Natural killer cell (primary cell): Measurements from ENCODE around the gene ADAM22. TPM values are rescaled to one million over a fixed set of nuclear protein-coding genes. Genes with fewer than 3 reads are reported as not detected.
A peak's percentile ranks its signal among the peaks of the same experiment; 100 is the strongest.

Source experiments
- ATAC-seq, 3 donors: fragments of 150-1000 bp in 2 of 3; fragments of 200-7000 bp in 1 of 3; cut with Tn5 transposase; 1 replicate in 1 of 3; 2 replicates in 2 of 3; pipeline ENCODE4 v1.10.0; 2021; ENCODE audit warnings: mild to moderate bottlenecking in 2 of 3, moderate library complexity in 2 of 3
- DNase-seq, 2 donors: peaks; one replicate each; pipeline versions ENCODE4 v3.0.0 to v3.0.0-alpha.2; 2013 to 2021; ENCODE audit warnings: mixed read lengths in 1 of 2
- H3K27ac ChIP-seq: one replicate; pipeline ENCODE4 v1.5.1; 2013; ENCODE audit warnings: mild to moderate bottlenecking, low read length
- H3K27me3 ChIP-seq: one replicate; pipeline ENCODE4 v1.6.1; 2013; ENCODE audit warnings: low read length; ENCODE audit not compliant: control insufficient read depth, insufficient read depth
- H3K36me3 ChIP-seq: one replicate; pipeline ENCODE4 v1.6.1; 2013; ENCODE audit warnings: low read length; ENCODE audit not compliant: control insufficient read depth, insufficient read depth
- H3K4me1 ChIP-seq: one replicate; pipeline ENCODE4 v1.6.1; 2013; ENCODE audit warnings: low read length; ENCODE audit not compliant: control insufficient read depth, insufficient read depth
- H3K4me3 ChIP-seq: one replicate; pipeline ENCODE4 v1.5.1; 2013; ENCODE audit warnings: low read length
- H3K9me3 ChIP-seq: one replicate; pipeline ENCODE4 v1.6.1; 2013; ENCODE audit warnings: low read length; ENCODE audit not compliant: control insufficient read depth, insufficient read depth
- H3K27ac Mint-ChIP-seq, 2 donors: one replicate each; pipeline ENCODE4 v1.8.0; 2022; ENCODE audit warnings: mild to moderate bottlenecking in 2 of 2, mixed read lengths in 2 of 2, moderate library complexity in 1 of 2
- H3K27me3 Mint-ChIP-seq, 2 donors: one replicate each; pipeline ENCODE4 v1.8.0; 2022; ENCODE audit warnings: low read depth in 2 of 2, mixed read lengths in 2 of 2
- H3K36me3 Mint-ChIP-seq: one replicate; pipeline ENCODE4 v1.8.0; 2022; ENCODE audit warnings: mixed read lengths
- H3K4me1 Mint-ChIP-seq, 2 donors: one replicate each; pipeline ENCODE4 v1.8.0; 2022; ENCODE audit warnings: mixed read lengths in 2 of 2
- H3K4me3 Mint-ChIP-seq: one replicate; pipeline ENCODE4 v1.8.0; 2022; ENCODE audit warnings: mild to moderate bottlenecking, moderate library complexity, mixed read lengths
- H3K9me3 Mint-ChIP-seq, 2 donors: one replicate each; pipeline ENCODE4 v1.8.0; 2022; ENCODE audit warnings: mixed read lengths in 2 of 2
- WGBS: methylation state at CpG from one replicate; pipeline ENCODE4 v1.1.7; 2013; ENCODE audit warnings: missing lambda C conversion rate; ENCODE audit not compliant: insufficient coverage; 5-methylcytosine and 5-hydroxymethylcytosine counted together
- intact Hi-C: fragments of 100-400 bp; cut with micrococcal nuclease; formaldehyde crosslinking; loops from one replicate; pipeline ENCODE4 v1.14.2; 2022
- total RNA-seq, 4 donors: library from RNA; stranded (reverse); fragments of 120-200 nt in 1 of 4; gene quantifications; one replicate each; pipeline versions ENCODE4 v1.2.3 to v1.2.4, GENCODE V29; 2013 to 2022
- TF ChIP-seq, protein P1 (sequence below): fragments of 200-600 bp; IDR thresholded peaks from one replicate; pipeline ENCODE4 v1.8.0; 2022; ENCODE audit warnings: antibody characterized with exemption

The ADAM22 gene
- total RNA-seq, 3 donors from 2014 or later (not counting 1 experiment from before 2014, with no cell fraction given): 3.0 to 5.4 (median 3.7) TPM

DNA sequence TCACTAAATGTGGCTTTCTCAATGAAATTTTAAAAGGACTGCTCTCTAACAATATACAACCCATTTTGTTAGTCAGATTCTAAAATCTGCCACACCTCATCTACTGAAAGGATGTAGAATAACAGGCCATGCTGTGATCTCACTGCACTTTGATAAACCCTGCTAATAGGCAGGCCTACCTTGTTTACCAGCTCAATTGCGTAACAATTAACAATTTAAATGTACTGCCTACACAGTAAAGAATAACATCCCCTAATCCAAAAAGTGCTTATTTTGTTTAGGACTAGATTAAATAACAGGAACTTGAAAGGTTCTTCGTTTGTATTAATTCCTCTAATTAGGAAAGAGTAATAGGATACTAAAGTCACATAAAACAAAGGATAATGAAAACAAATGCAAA, 281.2 kb downstream of the ADAM22 start:
- no peak overlapping the region for H3K4me3 ChIP-seq
- Mint-ChIP-seq H3K36me3 (peaks cover 11% of the 10 kb centered on the region), H3K27me3 (no peaks in the 10 kb centered on the region), H3K27ac (peak overlapping the region in 1 of 2 donors; percentile 27), H3K4me1 (peaks cover 38 to 46% of the 10 kb centered on the region in 2 donors), H3K4me3 (no peak overlapping the region), H3K9me3 (no peaks in the 10 kb centered on the region)
- no peaks in the 10 kb centered on the region for H3K27me3 ChIP-seq
- TF ChIP-seq, protein P1, sequence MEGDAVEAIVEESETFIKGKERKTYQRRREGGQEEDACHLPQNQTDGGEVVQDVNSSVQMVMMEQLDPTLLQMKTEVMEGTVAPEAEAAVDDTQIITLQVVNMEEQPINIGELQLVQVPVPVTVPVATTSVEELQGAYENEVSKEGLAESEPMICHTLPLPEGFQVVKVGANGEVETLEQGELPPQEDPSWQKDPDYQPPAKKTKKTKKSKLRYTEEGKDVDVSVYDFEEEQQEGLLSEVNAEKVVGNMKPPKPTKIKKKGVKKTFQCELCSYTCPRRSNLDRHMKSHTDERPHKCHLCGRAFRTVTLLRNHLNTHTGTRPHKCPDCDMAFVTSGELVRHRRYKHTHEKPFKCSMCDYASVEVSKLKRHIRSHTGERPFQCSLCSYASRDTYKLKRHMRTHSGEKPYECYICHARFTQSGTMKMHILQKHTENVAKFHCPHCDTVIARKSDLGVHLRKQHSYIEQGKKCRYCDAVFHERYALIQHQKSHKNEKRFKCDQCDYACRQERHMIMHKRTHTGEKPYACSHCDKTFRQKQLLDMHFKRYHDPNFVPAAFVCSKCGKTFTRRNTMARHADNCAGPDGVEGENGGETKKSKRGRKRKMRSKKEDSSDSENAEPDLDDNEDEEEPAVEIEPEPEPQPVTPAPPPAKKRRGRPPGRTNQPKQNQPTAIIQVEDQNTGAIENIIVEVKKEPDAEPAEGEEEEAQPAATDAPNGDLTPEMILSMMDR: no peak
- no peak overlapping the region for H3K27ac ChIP-seq
- no peaks in the 10 kb centered on the region for H3K9me3 ChIP-seq
- DNase-seq: no peak
- WGBS: no CpG with 5 or more reads among the region's 2 CpGs
- no peak for ATAC-seq
- peaks cover 3% of the 10 kb centered on the region for H3K4me1 ChIP-seq
- intact Hi-C loops: loop anchor here (5.0 kb wide), 1 partner anchor 338 kb away; the partner anchor contains the start of genes DBF4 and SLC25A40
- peaks cover 45% of the 10 kb centered on the region for H3K36me3 ChIP-seq

DNA sequence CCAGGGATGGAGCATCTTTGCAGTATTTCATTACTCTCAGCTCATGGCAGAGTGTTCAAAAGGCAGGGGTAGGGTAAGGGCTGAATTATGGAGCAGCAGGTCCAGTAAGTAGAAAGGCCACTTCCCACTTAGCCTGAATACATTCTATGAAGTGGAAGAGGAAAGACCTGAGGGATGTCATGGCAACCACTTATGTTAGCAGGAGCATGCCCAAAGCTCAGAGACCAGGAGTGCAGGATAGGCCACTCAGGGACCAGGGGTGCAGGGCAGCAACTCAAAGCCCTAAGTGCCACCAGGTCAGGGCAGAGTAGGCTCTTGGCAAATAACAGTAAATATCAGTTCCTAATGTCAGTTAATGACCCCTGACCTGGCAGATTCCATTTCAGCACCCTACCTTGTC, 282.2 kb downstream of the ADAM22 start:
- peaks cover 43% of the 10 kb centered on the region for H3K36me3 ChIP-seq
- no peaks in the 10 kb centered on the region for H3K9me3 ChIP-seq
- H3K4me3 ChIP-seq: no peak overlapping the region
- Mint-ChIP-seq H3K4me1 (peaks cover 47 to 56% of the 10 kb centered on the region in 2 donors), H3K4me3 (no peak overlapping the region), H3K27ac (peak overlapping the region in 1 of 2 donors; percentile 9), H3K27me3 (no peaks in the 10 kb centered on the region), H3K36me3 (peaks cover 11% of the 10 kb centered on the region), H3K9me3 (no peaks in the 10 kb centered on the region)
- ATAC-seq (no peak), DNase-seq (no peak)
- intact Hi-C loops: loop anchor here (5.0 kb wide), 1 partner anchor 339 kb away; the partner anchor contains the start of genes DBF4 and SLC25A40
- TF ChIP-seq, protein P1: no peak
- no peak overlapping the region for H3K27ac ChIP-seq
- H3K4me1 ChIP-seq: peaks cover 9% of the 10 kb centered on the region
- H3K27me3 ChIP-seq: no peaks in the 10 kb centered on the region

DNA sequence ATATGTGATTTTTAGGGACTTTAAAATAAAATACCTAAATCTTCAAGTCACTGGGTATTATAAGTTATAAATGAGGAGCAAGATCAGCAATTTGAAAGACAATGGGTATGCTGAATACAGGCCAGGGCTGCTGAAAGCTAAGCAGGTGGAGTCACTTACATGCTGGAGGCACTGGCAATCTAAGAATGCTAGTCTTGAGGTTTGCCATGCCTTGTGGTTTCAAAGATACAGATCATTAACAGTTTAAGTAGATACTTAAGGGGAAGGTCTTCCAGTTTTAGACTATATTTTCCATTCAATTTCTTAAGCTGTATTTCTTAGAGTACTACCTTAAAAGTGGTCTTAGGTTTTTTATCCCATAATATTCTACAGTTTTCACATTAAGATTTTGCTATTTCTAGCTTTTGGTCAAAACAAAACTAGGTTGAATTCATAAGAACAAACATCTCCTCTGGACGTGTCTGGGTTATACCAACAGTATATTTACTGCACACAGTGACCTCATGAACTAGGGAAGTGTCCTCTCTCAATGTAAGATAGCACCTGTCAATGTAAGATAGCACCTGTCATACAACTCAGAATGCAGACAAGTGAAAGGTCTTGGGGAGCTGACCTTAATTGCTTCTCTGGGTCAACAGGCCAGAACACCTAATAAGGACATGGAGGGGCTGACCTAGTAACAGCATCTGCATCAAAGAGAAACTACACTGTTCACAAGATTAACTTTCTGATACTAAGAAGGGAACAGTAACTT, 283.8 kb downstream of the ADAM22 start:
- Mint-ChIP-seq H3K9me3 (no peaks in the 10 kb centered on the region), H3K27me3 (no peaks in the 10 kb centered on the region), H3K36me3 (peaks cover 11% of the 10 kb centered on the region), H3K4me3 (peak overlapping the region; percentile 95), H3K4me1 (peaks cover 47 to 57% of the 10 kb centered on the region in 2 donors), H3K27ac (peak overlapping the region; percentile 90 to 91)
- ATAC-seq (peak in 2 of 3 donors; percentile 8 to 44), DNase-seq (peak in 1 of 2 donors; percentile 45)
- H3K4me3 ChIP-seq: peak overlapping the region; percentile 88
- H3K27ac ChIP-seq: peak overlapping the region; percentile 87
- H3K36me3 ChIP-seq: peaks cover 31% of the 10 kb centered on the region
- H3K9me3 ChIP-seq: no peaks in the 10 kb centered on the region
- H3K4me1 ChIP-seq: peaks cover 9% of the 10 kb centered on the region
- no peaks in the 10 kb centered on the region for H3K27me3 ChIP-seq
- 0% methylated on average over 1 of the region's 1 CpG for WGBS
- TF ChIP-seq, protein P1: no peak
- intact Hi-C loops: loop anchor here (5.0 kb wide), 1 partner anchor 341 kb away; the partner anchor contains the start of genes DBF4 and SLC25A40
